ENCODE results near the gene SUPT3H. TPM values are rescaled to one million over a fixed set of nuclear protein-coding genes. Genes with fewer than 3 reads are reported as not detected.
"Not testable (repeated sequence)": the region's sequence is repeated elsewhere in the genome, so short reads cannot be mapped to it uniquely, and the experiment has no call there.

Gene SUPT3H
- total RNA-seq, 6 experiments from 2014 or later, result 0.95 to 2.8 (median 2.0) TPM

GRCh38 chr6:44896701-44897100, 481.0 kb downstream of the SUPT3H start:
- ATAC-seq (no peak), DNase-seq (no peak)
- Histone ChIP-seq H3K27ac (no peak overlapping the region), H3K4me1 (no peaks in the 10 kb centered on the region), H3K27me3 (no peaks in the 10 kb centered on the region), H3K9me3 (no peaks in the 10 kb centered on the region), H3K36me3 (no peaks in the 10 kb centered on the region), H3K4me3 (no peak overlapping the region)
- TF ChIP-seq POLR2A (IDR thresholded peaks at IDR 0.05), result no peak
- TF ChIP-seq, protein P1, sequence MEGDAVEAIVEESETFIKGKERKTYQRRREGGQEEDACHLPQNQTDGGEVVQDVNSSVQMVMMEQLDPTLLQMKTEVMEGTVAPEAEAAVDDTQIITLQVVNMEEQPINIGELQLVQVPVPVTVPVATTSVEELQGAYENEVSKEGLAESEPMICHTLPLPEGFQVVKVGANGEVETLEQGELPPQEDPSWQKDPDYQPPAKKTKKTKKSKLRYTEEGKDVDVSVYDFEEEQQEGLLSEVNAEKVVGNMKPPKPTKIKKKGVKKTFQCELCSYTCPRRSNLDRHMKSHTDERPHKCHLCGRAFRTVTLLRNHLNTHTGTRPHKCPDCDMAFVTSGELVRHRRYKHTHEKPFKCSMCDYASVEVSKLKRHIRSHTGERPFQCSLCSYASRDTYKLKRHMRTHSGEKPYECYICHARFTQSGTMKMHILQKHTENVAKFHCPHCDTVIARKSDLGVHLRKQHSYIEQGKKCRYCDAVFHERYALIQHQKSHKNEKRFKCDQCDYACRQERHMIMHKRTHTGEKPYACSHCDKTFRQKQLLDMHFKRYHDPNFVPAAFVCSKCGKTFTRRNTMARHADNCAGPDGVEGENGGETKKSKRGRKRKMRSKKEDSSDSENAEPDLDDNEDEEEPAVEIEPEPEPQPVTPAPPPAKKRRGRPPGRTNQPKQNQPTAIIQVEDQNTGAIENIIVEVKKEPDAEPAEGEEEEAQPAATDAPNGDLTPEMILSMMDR (IDR thresholded peaks at IDR 0.05), result no peak
- WGBS (ENCODE audit: insufficient coverage, low coverage, low lambda C conversion rate, missing lambda C conversion rate), result 52% methylated on average over 4 of the region's 4 CpGs
- intact Hi-C loops (cut with DNase I), result no loop called here

DNA sequence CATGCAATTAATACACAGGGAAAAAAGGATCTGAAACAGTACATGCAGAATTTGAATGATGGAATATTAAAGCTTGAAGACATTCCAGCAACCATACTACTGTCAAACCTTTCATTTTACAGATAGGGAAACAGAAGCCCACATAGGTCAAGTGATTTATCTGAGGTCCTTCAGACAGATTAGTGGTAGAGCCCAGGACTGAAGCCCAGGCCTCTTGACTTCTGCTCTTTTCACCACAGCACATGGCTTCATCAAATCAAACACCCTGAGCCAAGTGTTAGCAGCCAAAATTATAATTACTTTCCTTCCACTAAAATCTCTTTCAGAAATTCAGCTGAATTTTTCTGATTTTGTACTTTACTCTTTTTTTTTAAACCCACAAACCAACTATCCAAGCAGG, 485.2 kb downstream of the SUPT3H start:
- Histone ChIP-seq H3K4me1 (no peaks in the 10 kb centered on the region), H3K9me3 (no peaks in the 10 kb centered on the region), H3K27ac (no peak overlapping the region), H3K36me3 (no peaks in the 10 kb centered on the region), H3K4me3 (no peak overlapping the region), H3K27me3 (no peaks in the 10 kb centered on the region)
- intact Hi-C loops (cut with DNase I), result no loop called here
- TF ChIP-seq POLR2A (IDR thresholded peaks at IDR 0.05), result no peak
- TF ChIP-seq, protein P1 (IDR thresholded peaks at IDR 0.05), result no peak
- DNase-seq (no peak), ATAC-seq (no peak)

GRCh38 chr6:44879071-44879470, 498.7 kb downstream of the SUPT3H start:
- intact Hi-C loops (cut with DNase I); ATAC-seq; H3K9me3 ChIP-seq; H3K4me1 ChIP-seq; H3K36me3 ChIP-seq; H3K27me3 ChIP-seq; H3K27ac ChIP-seq; H3K4me3 ChIP-seq; DNase-seq: not testable (repeated sequence)
- WGBS (ENCODE audit: insufficient coverage, low coverage, low lambda C conversion rate, missing lambda C conversion rate), result no CpG with 5 or more reads among the region's 3 CpGs

DNA sequence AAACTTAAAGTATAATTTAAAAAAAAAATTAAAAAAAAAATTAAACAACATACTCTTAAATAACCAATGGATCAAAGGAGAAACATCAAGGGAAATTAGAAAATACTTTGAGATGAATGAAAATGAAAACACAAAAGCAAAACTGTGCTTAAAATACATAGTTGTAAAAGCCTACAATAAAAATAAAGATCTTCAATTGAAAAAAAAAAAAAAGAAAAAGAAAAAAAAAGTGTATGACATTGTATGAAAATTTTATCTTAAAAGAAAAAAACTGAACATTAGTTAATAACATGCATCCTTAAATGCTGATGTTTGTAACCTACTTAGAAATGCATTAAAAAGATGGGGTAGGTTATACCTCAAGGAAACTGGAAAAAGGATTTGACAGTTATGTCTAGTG, 501.1 kb downstream of the SUPT3H start:
- H3K9me3 ChIP-seq; H3K27me3 ChIP-seq; DNase-seq; intact Hi-C loops (cut with DNase I); ATAC-seq; H3K4me3 ChIP-seq; H3K4me1 ChIP-seq; H3K36me3 ChIP-seq; H3K27ac ChIP-seq: not testable (repeated sequence)

GRCh38 chr6:44869321-44869897, 508.3 kb downstream of the SUPT3H start:
- ATAC-seq (no peak), DNase-seq (no peak)
- no peaks in the 10 kb centered on the region for H3K36me3 ChIP-seq
- H3K9me3 ChIP-seq, result no peaks in the 10 kb centered on the region
- H3K4me1 ChIP-seq, result no peaks in the 10 kb centered on the region
- no peak for TF ChIP-seq POLR2A (IDR thresholded peaks at IDR 0.05)
- TF ChIP-seq, protein P1 (IDR thresholded peaks at IDR 0.05), result no peak
- H3K4me3 ChIP-seq, result no peak overlapping the region
- H3K27ac ChIP-seq, result no peak overlapping the region
- H3K27me3 ChIP-seq, result no peaks in the 10 kb centered on the region
- intact Hi-C loops (cut with DNase I), result no loop called here
- WGBS (ENCODE audit: insufficient coverage, low coverage, low lambda C conversion rate, missing lambda C conversion rate), result 79% methylated on average over 4 of the region's 5 CpGs

- no peaks in the 10 kb centered on the region for H3K9me3 ChIP-seq
- H3K27me3 ChIP-seq, result no peaks in the 10 kb centered on the region
- no peak for DNase-seq
- TF ChIP-seq, protein P1 (IDR thresholded peaks at IDR 0.05), result no peak
- TF ChIP-seq POLR2A (IDR thresholded peaks at IDR 0.05), result no peak
- H3K36me3 ChIP-seq, result no peaks in the 10 kb centered on the region
- H3K4me1 ChIP-seq, result no peaks in the 10 kb centered on the region
- H3K4me3 ChIP-seq, result no peak overlapping the region
- no peak overlapping the region for H3K27ac ChIP-seq
- intact Hi-C loops (cut with DNase I), result no loop called here
- no peak for ATAC-seq
These were observed 508.8 kb downstream of the SUPT3H start for GRCh38 chr6:44868910-44869309.

Data from right lobe of liver (tissue), 6 donors.